NCI-H1930 (cell line): ENCODE measurements around the gene EARS2.
"Not testable (repeated sequence)": the region's sequence is repeated elsewhere in the genome, so short reads cannot be mapped to it uniquely, and the experiment has no call there.

ENCODE experiments used
- DNase-seq, 2 experiments: peaks; one replicate each; lab custom pipeline; 2025; lab: John Stamatoyannopoulos, UW

Gene EARS2

GRCh38 chr16:23505671-23506605, 51.2 kb downstream of the EARS2 start:
- DNase-seq, result no peak

- DNase-seq, result no peak
Observed at GRCh38 chr16:23505180-23505665, 51.9 kb downstream of the EARS2 start.

- DNase-seq, result no peak
Observed at GRCh38 chr16:23504453-23505179, 52.5 kb downstream of the EARS2 start.

GRCh38 chr16:23504076-23504452, 53.1 kb downstream of the EARS2 start:
- no peak for DNase-seq

- no peak for DNase-seq
Observed at GRCh38 chr16:23502466-23502865, 54.7 kb downstream of the EARS2 start.

- no peak for DNase-seq
Observed at GRCh38 chr16:23501291-23501690, 55.9 kb downstream of the EARS2 start.

GRCh38 chr16:23500862-23501225, 56.3 kb downstream of the EARS2 start:
- DNase-seq, result no peak

GRCh38 chr16:23500212-23500861, 56.8 kb downstream of the EARS2 start:
- no peak for DNase-seq

- no peak for DNase-seq
Observed at GRCh38 chr16:23499801-23500200, 57.3 kb downstream of the EARS2 start.

GRCh38 chr16:23498863-23499262, 58.3 kb downstream of the EARS2 start:
- DNase-seq, result no peak

- DNase-seq, result no peak
Observed at GRCh38 chr16:23497543-23497868, 59.6 kb downstream of the EARS2 start.

- DNase-seq, result no peak
Observed at GRCh38 chr16:23496821-23497542, 60.2 kb downstream of the EARS2 start.

GRCh38 chr16:23495671-23496070, 61.5 kb downstream of the EARS2 start:
- DNase-seq, result no peak

GRCh38 chr16:23494188-23494587, 63.0 kb downstream of the EARS2 start:
- DNase-seq, result no peak

GRCh38 chr16:23491490-23492391, 65.4 kb downstream of the EARS2 start:
- DNase-seq, result no peak

- DNase-seq, result no peak
Observed at GRCh38 chr16:23486480-23486879, 70.7 kb downstream of the EARS2 start.

GRCh38 chr16:23485841-23486240, 71.3 kb downstream of the EARS2 start:
- no peak for DNase-seq

GRCh38 chr16:23485257-23485614, 71.9 kb downstream of the EARS2 start:
- no peak for DNase-seq

- DNase-seq, result no peak
Observed at GRCh38 chr16:23484510-23485256, 72.5 kb downstream of the EARS2 start.

GRCh38 chr16:23483492-23483891, 73.7 kb downstream of the EARS2 start:
- DNase-seq, result not testable (repeated sequence)
